NB4 (cell line): Measurements from ENCODE around the gene CELF5.

Experiments used
- CTCF ChIP-seq: IDR thresholded peaks from one replicate; pipeline ENCODE4 v1.5.1; 2012; ENCODE audit warnings: low read depth, low read length
- POLR2A ChIP-seq: IDR thresholded peaks from 2 replicates; pipeline ENCODE4 v1.6.1; 2011; ENCODE audit warnings: mild to moderate bottlenecking; ENCODE audit not compliant: insufficient read length; ENCODE audit errors: extremely low read depth

GRCh38 chr19:3323658-3324057 is 99.2 kb downstream of the CELF5 start:
- TF ChIP-seq CTCF (no peak), POLR2A (no peak)
